OCI-LY7 (cell line): ENCODE data around the gene TPCN2. TPM values are rescaled to one million over a fixed set of nuclear protein-coding genes. Genes with fewer than 3 reads are reported as not detected.
"Not testable (repeated sequence)": the region's sequence is repeated elsewhere in the genome, so short reads cannot be mapped to it uniquely, and the experiment has no call there.

ENCODE experiments used
- BruUV-seq: library from RNA; stranded (reverse); fragments of 400-500 nt; replicated peaks from 2 replicates; lab custom pipeline; 2021; lab: Mats Ljungman, UMichigan
- CTCF ChIA-PET: fragments of 300-600 bp; sonication (Branson Sonifier 250); formaldehyde crosslinking; loops from one replicate; lab custom pipeline; 2022; ENCODE audit warnings: antibody characterized with exemption; ENCODE audit not compliant: unreplicated experiment; lab: Charles Lee
- POLR2A ChIA-PET: fragments of 300-600 bp; sonication (Branson Sonifier 250); formaldehyde crosslinking; loops from one replicate; lab custom pipeline; 2022; ENCODE audit warnings: antibody characterized with exemption; lab: Charles Lee
- DNase-seq: peaks from one replicate; pipeline ENCODE4 v3.0.0-alpha.2; 2015; ENCODE audit warnings: low spot score
- H2AFZ ChIP-seq: fragments of 200-600 bp; sonication (generic), shearing (Covaris generic); 2 replicates; pipeline ENCODE4 v1.6.1; 2014; ENCODE audit warnings: mild to moderate bottlenecking, antibody characterized with exemption, low read length, moderate library complexity
- H3K27ac ChIP-seq: fragments of 200-600 bp; sonication (generic); 2 replicates; pipeline ENCODE4 v1.5.1; 2014; ENCODE audit warnings: mixed run types, low read depth, mild to moderate bottlenecking, moderate library complexity, low read length, inconsistent platforms; ENCODE audit not compliant: poor library complexity, severe bottlenecking
- H3K36me3 ChIP-seq: fragments of 200-600 bp; sonication (generic); 2 replicates; pipeline ENCODE4 v1.6.1; 2014; ENCODE audit warnings: mild to moderate bottlenecking, antibody characterized with exemption, low read length, moderate library complexity, mixed read lengths; ENCODE audit not compliant: insufficient read depth
- H3K4me1 ChIP-seq: fragments of 200-600 bp; sonication (generic); 2 replicates; pipeline ENCODE4 v1.5.1; 2014; ENCODE audit warnings: mild to moderate bottlenecking, low read length; ENCODE audit not compliant: insufficient read depth, poor library complexity, severe bottlenecking
- H3K4me2 ChIP-seq: fragments of 200-600 bp; sonication (generic); 2 replicates; pipeline ENCODE4 v1.6.1; 2014; ENCODE audit warnings: mild to moderate bottlenecking, low read length
- H3K4me3 ChIP-seq: fragments of 200-600 bp; sonication (generic); 2 replicates; pipeline ENCODE4 v1.5.1; 2014; ENCODE audit warnings: mild to moderate bottlenecking, low read depth, low read length; ENCODE audit not compliant: poor library complexity, severe bottlenecking
- H3K79me2 ChIP-seq: fragments of 200-600 bp; sonication (generic); 2 replicates; pipeline ENCODE4 v1.6.1; 2016; ENCODE audit warnings: low read depth, mild to moderate bottlenecking, low read length, moderate library complexity, mixed read lengths; ENCODE audit not compliant: insufficient read depth
- H3K9me2 ChIP-seq: fragments of 200-600 bp; sonication (generic); 2 replicates; pipeline ENCODE4 v1.6.1; 2016; ENCODE audit warnings: mild to moderate bottlenecking, low read length, mixed read lengths; ENCODE audit not compliant: insufficient read depth
- H3K9me3 ChIP-seq: fragments of 200-600 bp; sonication (generic); 2 replicates; pipeline ENCODE4 v1.6.1; 2014; ENCODE audit warnings: mild to moderate bottlenecking, mixed run types, low read length, mixed read lengths
- H4K20me1 ChIP-seq: fragments of 200-600 bp; sonication (generic); 2 replicates; pipeline ENCODE4 v1.6.1; 2014; ENCODE audit warnings: mild to moderate bottlenecking, antibody characterized with exemption, low read length, moderate library complexity, mixed read lengths; ENCODE audit not compliant: insufficient read depth
- CTCF ChIP-seq: fragments of 200-600 bp; sonication (generic); conservative IDR thresholded peaks from 2 replicates; pipeline ENCODE4 v1.5.1; 2014; ENCODE audit warnings: mild to moderate bottlenecking, antibody characterized with exemption, low read length, moderate library complexity, mixed read lengths
- EZH2phosphoT487 ChIP-seq: fragments of 200-600 bp; sonication (generic); IDR thresholded peaks from 2 replicates; pipeline ENCODE4 v1.6.1; 2018; ENCODE audit warnings: low read depth, borderline replicate concordance, mild to moderate bottlenecking, mixed run types, antibody characterized with exemption, low read length, moderate library complexity, mixed read lengths
- intact Hi-C: fragments of 100-400 bp; cut with micrococcal nuclease; formaldehyde crosslinking; loops from one replicate; pipeline ENCODE4 v1.10.0; 2022; ENCODE audit not compliant: unreplicated experiment
- total RNA-seq, 2 experiments: library from RNA; depleted of rRNA in 1 of 2; stranded (reverse); fragments of >200 nt in 1 of 2; shearing (Covaris generic) in 1 of 2; gene quantifications; 2 replicates each; pipeline ENCODE4 v1.2.3, GENCODE V29; 2014 to 2022

Gene TPCN2
- total RNA-seq, 2 experiments from 2014 or later, result 21.5 to 65.2 TPM

GRCh38 chr11:69137151-69137844 lies 88.6 kb downstream of the TPCN2 start:
- H3K4me1 ChIP-seq, result no peaks in the 10 kb centered on the region
- CTCF ChIA-PET, result no interaction called here
- peaks cover 7% of the 10 kb centered on the region; the same call in 1 of the 2 replicates for H3K9me3 ChIP-seq
- no TSS peak for BruUV-seq
- H4K20me1 ChIP-seq, result no peaks in the 10 kb centered on the region
- POLR2A ChIA-PET, result no interaction called here
- no peak for TF ChIP-seq EZH2phosphoT487
- no peak for TF ChIP-seq CTCF
- H3K36me3 ChIP-seq, result no peaks in the 10 kb centered on the region
- no peak for DNase-seq
- no peaks in the 10 kb centered on the region for H3K9me2 ChIP-seq
- no peaks in the 10 kb centered on the region for H3K79me2 ChIP-seq
- no peak overlapping the region for H3K4me2 ChIP-seq
- intact Hi-C loops, result no loop called here
- H2AFZ ChIP-seq, result no peak overlapping the region
- H3K27ac ChIP-seq, result no peak overlapping the region
- no peak overlapping the region for H3K4me3 ChIP-seq

- intact Hi-C loops, result no loop called here
- Histone ChIP-seq H3K79me2 (no peaks in the 10 kb centered on the region), H3K4me1 (no peaks in the 10 kb centered on the region), H3K9me3 (peaks cover 3% of the 10 kb centered on the region; the same call in 1 of the 2 replicates), H3K9me2 (no peaks in the 10 kb centered on the region), H3K4me2 (no peak overlapping the region), H4K20me1 (no peaks in the 10 kb centered on the region), H3K4me3 (no peak overlapping the region), H3K36me3 (no peaks in the 10 kb centered on the region), H3K27ac (no peak overlapping the region), H2AFZ (no peak overlapping the region)
- CTCF ChIA-PET, result no interaction called here
- TF ChIP-seq CTCF (no peak), EZH2phosphoT487 (no peak)
- DNase-seq, result no peak
- no TSS peak for BruUV-seq
- POLR2A ChIA-PET, result no interaction called here
Measured at GRCh38 chr11:69138265-69138664, 89.5 kb downstream of the TPCN2 start.

GRCh38 chr11:69140161-69140560 lies 91.4 kb downstream of the TPCN2 start:
- H2AFZ ChIP-seq, intact Hi-C loops, H3K4me2 ChIP-seq, H3K27ac ChIP-seq, BruUV-seq, H3K36me3 ChIP-seq, H3K4me3 ChIP-seq, H3K9me2 ChIP-seq, H3K9me3 ChIP-seq, H3K79me2 ChIP-seq, H4K20me1 ChIP-seq, CTCF ChIA-PET, H3K4me1 ChIP-seq, DNase-seq, POLR2A ChIA-PET: not testable (repeated sequence)
